Amniotic epithelial cell (primary cell): ENCODE measurements around the gene MRPS24.
"Not testable (repeated sequence)": the region's sequence is repeated elsewhere in the genome, so short reads cannot be mapped to it uniquely, and the experiment has no call there.

Experiments
- DNase-seq: peaks from one replicate; pipeline ENCODE4 v3.0.0-alpha.2; 2010; ENCODE audit warnings: low read depth

Gene MRPS24

DNA sequence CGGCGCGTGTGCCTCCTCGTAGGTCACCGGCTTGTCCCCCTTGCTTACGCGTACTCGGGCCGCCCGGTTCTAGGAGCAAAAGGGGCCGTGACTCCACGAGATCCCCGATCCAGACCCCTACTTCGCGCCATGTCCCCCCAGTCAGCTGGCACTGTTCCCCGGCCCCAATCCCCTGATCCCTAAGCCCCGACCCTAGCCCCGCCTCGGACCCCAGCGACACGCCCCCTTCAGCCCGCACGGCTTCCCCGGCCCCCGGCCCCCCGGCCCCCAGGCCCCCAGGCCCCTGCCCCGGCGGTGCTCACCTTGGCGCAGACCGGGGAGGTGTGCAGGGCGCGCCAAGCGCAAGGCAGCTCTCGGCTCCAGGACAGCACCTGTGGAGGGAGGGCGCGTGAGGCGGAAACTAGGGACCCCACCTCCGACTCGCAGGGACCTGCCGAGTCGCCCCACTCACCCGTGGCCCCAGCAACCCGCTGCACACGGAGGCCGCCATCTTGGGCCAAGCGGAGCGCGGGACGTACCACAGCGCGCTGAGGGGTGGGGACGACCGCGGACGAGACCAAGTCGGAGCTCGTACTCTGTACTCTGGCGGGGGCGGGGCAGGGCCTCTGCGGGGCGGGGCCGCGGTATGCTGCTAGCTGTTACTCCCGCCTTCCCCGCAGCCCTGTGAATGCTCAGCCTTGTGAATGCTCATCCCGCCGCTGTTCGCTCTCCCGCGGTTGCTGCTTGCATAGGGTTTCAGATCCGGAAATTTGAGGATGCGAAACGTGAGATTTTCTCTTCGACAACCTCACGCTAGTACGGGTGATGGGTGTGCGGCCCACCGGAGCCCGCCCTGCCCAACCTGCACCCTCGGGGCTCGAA lies at the start of gene MRPS24:
Gene MRPS24, minus strand, starts transcription at position 512 of the 861 bp plus-strand sequence. Its CDS starts 22 bp downstream, at position 490.
- DNase-seq = peak; percentile 93

DNA sequence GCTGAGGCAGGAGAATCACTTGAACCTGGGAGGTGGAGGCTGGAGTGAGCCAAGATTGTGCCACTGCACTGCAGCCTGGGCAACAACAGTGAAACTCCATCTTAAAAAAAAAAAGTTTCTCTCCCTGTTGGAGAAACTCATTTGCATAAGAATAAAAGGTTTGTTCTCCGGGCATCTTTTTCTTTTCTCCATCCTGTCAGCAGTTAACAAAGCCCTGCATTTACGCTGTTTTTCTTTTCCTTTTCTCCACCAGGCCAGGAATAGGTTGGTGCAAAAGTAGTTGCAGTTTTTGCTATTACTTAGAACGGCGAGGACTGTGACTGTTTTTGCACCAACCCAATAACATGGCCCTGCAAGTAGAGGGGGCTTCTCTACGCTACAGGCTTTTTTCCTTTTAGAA lies 46.6 kb upstream of the MRPS24 start:
- DNase-seq = no peak

DNA sequence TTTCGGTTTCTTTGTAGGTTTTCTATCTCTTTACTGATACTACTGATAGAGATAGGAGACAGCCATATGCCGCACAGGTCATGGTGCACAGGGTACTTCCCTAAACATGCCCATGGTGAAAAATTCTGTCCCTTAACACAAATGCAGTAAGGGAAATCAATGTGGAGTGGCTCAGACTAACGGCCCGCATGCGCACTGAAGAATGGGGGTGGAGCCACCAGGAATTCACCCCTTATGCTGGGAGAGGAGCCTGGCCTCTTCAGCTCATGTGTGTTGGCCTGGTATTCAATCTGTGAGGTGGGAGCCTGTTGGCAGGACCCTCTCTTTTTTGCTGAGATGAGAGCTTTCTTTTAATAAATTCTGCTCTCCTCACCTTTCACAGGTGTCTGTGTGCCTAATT lies 45.5 kb upstream of the MRPS24 start:
- no peak for DNase-seq

DNA sequence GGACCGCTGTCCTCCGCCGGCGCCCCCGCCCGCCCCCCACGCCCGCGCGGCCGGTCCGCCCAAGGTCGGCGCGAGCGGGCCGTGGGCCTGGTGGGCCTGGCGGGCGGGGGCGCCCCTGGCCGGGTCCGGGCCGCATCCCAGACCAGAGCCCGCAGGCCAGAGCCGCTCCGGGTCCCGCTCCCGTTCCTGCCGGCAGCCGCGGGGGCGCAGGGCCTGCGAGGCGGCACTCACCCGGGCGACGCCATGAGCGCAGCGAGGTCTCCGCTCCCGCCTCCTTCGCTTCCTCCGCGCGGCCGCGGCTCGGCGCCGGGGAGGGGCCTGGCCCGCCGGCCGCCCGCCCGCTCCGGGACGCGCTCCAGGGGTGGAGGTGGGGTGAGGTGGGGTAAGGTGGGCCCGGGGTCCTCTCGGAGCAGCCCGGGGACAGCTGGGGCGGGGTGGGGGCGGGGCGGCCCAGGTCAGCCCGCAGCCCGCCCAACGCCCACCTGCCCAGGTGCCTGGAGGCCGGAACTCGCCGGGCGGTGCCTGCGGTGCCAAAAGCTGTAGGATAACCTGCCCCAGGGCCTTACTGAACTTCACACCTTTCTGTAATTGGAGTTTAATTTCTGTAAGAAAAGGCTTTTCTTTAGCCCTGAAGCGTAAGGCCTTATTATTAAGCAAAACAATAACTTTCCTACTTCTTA lies 37.2 kb upstream of the MRPS24 start, which contains the start of gene URGCP:
Gene URGCP, minus strand, starts transcription at position 266 of the 680 bp plus-strand sequence. Its CDS starts 21 bp downstream, at position 245.
- DNase-seq = peak; percentile 23

DNA sequence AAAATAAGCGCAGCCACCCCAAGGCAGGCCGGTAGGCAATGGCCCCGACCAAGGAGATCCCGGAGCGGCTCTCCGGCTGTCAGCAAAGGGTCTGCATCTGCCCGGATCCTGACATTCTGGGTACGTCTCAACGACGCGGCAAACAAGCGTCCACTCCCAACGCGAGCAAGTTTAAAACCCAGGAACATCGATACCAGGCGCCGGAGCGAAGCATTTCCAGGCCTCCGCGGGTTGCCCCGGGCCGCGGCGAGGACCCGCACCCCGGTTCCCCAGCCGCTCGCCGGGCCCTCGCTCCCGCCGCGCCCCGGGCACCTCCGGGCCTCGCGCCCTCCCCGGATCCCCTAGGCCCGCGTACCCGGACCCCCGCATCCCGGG lies 36.6 kb upstream of the MRPS24 start:
- peak; percentile 38 for DNase-seq

DNA sequence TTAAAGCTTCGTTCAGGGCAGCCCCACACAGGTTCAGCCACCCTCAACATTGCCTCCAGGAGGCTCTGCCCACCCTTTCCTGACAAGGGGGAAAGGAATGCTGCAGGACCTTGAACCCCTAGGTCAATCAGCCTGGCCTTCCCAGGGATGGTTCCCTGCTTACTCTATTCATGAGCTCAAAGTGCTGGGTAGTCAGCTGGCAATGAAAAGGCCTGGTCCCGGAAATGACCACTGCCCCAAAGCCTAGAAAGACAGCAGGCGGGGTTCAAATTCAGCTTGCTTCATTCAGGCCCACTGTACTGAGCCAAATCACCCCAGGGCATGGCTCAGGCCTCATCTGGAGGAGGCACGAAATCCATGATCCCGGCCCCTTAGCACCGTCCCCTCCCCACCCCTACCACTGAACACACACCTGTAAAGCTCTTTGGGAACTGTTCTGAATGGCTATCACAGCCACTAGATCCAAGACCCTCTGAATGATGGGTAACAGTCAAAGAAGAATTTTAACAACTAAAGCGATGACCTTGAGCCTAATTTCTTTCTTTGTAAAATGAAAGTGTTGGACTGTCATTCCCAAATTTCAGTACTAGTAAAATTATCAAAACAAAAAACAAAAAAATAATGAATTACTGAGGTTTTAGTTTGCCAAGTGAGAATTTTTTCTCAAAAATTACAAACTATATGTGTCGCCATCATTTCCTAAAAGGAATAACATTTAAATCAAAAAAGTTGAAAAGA lies 36.1 kb upstream of the MRPS24 start:
- DNase-seq = peak; percentile 17

DNA sequence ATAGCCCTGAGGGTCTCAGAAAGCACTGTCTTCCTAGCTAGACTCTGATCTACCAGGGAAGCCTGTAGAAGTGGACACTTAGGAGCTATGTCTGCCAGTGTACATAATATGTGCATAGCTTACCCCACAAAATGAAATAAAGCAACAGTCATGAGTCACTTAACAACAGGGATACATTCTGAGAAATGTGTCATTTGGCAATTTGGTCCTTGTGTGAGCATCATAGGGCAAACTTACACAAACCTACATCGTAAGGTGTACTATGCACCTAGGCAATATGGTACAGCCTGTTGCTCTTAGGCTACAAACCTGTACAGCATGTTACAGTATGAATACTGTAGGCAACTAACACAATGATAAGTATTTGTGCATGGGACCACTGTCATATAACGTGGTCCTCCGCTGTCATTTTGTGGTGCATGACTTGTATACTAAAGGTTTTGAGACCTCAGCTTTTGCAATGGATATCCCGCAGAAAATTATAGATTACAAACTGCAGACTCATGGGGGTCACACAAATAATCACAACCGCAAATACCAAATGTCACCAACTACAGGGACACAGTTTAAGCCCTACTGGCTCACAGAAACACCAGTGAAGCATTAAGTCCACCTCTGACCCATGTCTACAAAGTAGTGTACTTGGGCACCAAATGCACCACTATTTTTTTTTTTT lies 35.4 kb upstream of the MRPS24 start:
- DNase-seq = peak; percentile 22

DNA sequence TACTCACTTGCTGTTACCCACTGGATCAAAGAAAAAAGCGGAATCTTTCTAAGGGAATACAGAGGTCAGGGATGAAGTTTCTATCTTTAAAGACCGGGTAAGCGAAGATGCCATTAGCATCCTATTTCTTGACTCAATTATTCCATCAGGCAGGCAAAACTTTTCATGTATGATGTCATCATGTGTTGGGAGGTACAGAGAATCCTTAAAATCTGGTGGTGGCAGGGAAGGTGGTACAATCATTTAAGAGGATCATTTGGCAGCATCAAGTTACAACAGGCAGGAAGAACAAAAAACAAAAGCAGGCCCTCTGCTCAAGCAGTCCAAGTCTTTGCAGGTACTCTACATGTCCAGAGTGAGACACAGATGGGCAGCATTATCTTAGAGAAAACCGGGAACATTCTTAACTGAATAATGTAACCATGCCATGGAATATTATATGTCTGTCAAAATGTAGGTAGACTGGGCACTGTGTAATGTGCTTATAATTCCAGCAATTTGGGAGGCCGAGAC lies 33.3 kb upstream of the MRPS24 start:
- no peak for DNase-seq

DNA sequence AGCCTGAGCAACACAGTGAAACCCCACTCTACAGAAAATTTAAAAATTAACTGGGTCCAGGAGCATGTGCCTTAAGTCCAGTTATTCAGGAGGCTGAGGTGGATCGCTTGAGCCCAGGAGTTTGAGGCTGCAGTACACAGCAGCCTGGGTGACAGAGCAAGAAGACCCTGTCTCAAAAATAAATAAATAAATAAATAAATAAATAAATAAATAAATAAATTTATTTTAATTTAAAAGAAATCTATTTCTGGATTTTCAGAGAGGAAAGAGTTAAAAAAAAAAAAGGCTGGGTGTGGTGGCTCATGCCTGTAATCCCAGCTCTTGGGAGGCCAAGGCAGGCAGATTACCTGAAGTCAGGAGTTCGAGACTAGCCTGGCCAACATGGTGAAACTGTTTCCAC lies 29.3 kb upstream of the MRPS24 start:
- not testable (repeated sequence) for DNase-seq

DNA sequence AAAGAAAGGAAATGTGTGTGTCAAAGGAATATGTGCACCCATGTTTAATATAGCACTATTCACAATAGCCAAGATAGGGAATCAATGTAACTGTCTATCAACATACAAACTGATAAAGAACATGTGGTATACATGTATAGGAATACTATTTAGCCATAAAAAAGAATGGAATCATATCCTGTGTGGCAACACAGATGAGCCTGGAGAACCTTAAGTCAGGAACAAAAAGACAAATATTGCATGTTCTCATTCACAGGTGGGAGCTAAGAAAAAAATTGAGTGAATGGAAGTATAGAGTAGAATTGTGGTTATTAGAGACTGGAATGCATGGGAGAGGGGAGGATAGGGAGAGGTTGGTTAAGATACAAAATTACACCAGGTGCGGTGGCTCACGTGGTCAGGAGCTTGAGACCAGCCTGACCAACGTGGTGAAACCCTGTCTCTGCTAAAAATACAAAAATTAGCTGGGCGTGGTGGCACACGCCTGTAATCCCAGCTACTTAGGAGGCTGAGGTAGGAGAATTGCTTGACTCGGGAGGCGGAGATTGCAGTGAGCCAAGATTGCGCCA lies 26.6 kb upstream of the MRPS24 start:
- no peak for DNase-seq

DNA sequence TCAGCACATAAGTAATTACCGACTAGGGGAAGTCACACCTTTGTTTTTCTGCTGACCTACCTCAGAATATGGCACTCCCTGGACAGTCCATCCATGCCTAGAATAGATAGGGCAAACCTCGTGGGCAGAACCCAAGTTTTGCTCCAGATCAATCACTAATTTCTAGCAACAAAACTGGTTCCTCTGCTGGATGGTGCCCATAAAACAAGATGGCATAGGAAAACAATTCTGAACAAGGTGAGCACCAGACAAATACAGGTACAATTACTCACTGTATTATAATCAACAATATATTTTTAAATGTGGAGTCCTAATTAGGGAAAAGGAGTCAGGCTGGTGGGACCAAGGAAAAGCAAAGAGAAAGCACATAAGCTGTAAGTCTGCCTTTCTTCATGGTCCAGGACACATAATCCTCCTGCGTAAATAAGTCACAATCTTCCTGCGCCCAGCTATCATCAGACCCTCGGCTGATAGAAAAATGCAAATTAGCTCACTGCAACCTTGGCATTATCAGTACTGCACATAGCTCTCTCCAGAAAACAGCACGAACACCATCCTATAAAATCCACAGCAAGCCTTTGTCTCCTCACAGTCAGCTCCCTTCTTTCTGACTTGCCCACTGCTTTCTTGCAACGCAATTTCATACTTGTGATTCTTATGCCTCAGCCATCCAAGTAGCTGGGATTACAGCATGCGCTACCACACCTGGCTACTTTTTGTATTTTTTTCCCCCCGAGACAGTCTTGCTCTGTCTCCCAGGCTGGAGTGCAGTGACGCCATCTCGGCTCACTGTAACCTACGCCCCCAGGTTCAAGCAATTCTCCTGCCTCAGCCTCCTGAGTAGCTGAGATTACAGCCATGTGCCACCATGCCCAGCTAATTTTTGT lies 22.0 kb upstream of the MRPS24 start:
- peak; percentile 31 for DNase-seq

DNA sequence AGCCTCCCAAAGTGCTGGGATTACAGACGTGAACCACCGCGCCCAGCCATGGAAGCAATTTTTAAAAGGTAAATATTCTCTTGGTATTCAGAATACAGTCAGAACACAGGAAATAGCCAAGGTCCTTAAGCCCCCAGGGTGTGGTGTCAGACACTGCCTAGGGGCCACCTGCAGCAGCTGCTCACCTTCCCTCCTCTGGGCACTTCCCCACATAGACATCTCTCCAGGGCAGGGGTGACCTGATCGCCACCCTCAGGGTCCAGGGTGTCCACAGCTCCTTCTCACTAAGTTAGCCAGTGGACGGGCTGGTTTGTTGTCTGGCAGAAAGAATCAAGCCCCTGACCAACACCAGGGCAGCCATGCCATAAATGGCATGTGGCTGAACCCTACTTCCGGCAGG lies 21.2 kb upstream of the MRPS24 start:
- DNase-seq = no peak

DNA sequence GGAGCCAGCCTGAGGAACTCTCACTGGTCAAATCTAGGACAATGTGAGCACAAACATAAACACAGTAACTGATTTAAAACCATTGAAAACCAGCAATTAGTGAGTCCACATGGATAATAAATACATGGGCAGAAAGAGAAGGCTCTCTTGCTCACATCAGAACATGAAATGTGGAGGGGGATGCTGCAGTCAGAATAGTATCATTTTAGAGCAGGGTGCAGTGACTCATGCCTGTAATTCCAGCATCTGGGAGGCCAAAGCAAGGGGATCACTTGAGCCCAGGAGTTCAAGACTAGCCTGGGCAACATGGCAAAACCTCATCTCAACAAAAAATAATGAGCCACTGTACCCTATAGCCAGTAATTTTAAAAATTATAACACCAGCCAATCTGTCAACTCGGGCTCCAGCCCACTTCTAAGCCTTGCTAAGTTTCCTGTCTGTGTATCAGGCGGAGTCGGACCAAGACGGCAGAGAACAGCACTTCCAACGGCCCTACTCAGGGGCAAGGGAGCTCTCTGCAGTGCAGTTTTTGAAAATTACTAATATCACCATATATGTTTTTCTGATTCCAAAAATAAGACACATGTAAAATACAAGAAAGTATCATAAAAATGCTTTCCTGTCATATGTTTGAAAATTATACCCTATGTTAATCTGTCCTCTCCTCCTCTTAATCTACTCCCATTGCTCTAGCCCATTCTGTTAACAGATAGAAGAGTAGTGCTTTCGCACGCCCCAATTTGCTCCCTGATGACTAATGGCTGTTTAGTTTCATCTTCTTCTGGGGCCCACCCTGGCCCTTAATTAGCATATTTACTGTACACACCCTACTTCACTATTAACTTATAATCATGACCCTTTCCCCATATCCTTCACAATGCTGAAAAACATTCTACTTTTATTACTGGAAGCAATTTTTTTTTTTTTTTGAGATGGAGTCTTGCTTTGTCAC lies 20.0 kb upstream of the MRPS24 start:
- DNase-seq = peak; percentile 43

DNA sequence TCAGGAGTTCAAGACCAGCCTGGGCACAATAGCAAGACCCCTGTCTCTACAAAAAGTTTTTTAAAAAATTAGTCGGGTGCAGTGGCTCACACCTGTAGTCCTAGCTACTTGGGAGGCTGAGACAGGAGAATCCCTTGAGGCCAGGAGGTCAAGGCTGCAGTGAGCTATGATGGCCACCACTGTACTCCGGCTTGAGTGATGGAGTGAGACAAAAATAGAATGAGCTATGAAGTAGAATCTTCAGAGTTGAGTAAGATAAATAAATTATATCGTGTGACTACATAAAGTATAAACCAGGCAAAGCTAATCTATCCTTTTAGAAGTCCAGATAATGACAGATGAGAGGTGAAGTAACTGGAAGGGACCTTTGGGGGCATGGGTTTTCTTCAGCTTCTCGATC lies 15.3 kb upstream of the MRPS24 start:
- DNase-seq = no peak

DNA sequence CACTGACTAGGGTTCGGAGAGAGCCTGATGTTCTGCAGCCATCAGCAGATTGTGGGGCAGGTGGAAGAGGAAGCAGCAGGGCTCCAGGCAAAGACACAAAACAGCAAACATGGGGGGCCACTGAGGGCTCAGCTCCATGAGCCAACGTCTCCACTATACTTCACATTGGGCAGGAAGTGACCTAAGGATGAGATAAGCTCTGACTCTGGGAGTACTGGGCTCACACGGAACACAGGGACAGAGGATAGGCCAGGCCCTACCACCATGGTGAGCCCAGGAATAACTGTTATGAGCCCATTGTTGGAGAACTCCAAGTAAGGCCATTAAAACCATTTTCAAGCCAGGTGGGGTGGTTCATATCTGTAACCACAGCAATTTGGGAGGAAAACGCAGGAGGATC lies 14.9 kb upstream of the MRPS24 start:
- DNase-seq = no peak

DNA sequence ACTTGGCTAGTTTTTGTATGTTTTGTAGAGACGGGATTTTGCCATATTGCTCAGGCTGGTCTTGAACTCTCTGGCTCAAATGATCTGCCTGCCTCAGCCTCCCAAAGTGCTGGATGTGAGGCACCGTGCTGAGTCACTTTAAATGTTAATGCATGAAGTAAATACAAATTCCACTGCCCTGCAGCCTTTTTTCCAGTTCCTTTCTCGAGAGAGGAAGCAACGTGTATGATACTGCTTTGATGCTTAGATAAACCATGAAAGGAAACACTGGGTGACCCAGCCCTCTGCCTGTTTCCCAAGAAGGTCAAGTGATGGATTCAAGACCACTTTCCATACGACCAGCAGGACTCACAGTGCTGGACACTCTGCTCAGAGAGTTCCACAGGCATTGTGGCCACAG lies 11.3 kb upstream of the MRPS24 start:
- peak; percentile 57 for DNase-seq

DNA sequence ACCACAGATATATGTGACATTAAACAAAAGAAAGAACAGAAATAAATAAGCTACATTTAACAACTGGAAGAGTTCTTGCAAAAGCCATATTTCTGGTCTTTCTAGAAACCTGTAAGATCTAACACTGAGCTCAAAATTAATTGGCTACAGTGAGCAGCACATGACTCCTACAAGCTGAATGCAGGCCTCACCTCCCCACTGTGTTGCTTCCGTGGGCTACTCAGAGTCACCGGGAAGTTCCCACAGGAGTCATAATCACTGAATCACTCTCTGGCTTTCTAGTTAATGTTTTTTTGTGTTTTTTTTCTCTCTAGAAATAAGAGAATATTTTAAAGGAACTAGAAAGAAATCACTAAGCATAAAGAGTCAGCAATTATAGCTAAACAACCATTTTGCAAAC lies 10.2 kb upstream of the MRPS24 start:
- DNase-seq = peak; percentile 88

DNA sequence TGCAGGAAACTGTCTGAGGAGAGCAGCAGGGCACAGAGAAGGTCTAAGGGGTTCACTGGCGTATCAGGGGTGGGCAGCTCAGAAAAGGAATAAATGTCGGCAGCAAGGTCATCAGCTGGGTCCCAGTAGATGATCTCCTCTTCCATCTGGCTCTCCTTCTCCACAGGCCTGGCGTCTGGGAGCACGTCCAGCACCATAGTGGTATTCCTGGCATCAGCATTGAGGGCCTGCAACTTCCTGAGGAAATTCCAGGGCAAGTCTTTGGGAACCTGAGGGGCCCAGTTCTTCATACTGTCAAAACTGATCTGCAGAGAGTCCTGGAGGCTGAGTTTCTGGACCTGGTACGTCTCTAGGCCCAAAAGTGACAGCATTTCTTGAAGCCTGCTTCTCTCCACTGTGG lies 9.6 kb upstream of the MRPS24 start:
- DNase-seq = peak; percentile 42
